Endothelial cell of umbilical vein (primary cell): ENCODE results near the gene PITPNM2.

Experiments used
- EZH2 ChIP-seq: IDR thresholded peaks from 2 replicates; pipeline ENCODE4 v1.6.1; 2012; ENCODE audit warnings: borderline replicate concordance, low read depth, mild to moderate bottlenecking, moderate library complexity, low read length, inconsistent platforms; ENCODE audit not compliant: severe bottlenecking
- JUN ChIP-seq: IDR thresholded peaks from 2 replicates; pipeline ENCODE4 v1.6.1; 2011; ENCODE audit warnings: borderline replicate concordance, low read depth; ENCODE audit not compliant: insufficient read length, insufficient read depth
- POLR2A ChIP-seq: IDR thresholded peaks from 2 replicates; pipeline ENCODE4 v1.6.1; 2012; ENCODE audit warnings: low read depth, mild to moderate bottlenecking, control low read depth, low read length
- TF ChIP-seq, protein P1 (sequence below), 2 donors: IDR thresholded peaks; 1 replicate in 1 of 2; 2 replicates in 1 of 2; pipeline ENCODE4 v1.5.1; 2011; ENCODE audit warnings: low read length in 2 of 2, mild to moderate bottlenecking in 2 of 2, moderate library complexity in 2 of 2, control low read depth in 1 of 2, inconsistent platforms in 1 of 2, low read depth in 1 of 2; ENCODE audit not compliant: insufficient read depth in 1 of 2; ENCODE audit errors: extremely low read depth in 1 of 2
- TF ChIP-seq, protein P2 (sequence below): IDR thresholded peaks from 2 replicates; pipeline ENCODE4 v1.6.1; 2011; ENCODE audit not compliant: insufficient read depth, insufficient read length

DNA sequence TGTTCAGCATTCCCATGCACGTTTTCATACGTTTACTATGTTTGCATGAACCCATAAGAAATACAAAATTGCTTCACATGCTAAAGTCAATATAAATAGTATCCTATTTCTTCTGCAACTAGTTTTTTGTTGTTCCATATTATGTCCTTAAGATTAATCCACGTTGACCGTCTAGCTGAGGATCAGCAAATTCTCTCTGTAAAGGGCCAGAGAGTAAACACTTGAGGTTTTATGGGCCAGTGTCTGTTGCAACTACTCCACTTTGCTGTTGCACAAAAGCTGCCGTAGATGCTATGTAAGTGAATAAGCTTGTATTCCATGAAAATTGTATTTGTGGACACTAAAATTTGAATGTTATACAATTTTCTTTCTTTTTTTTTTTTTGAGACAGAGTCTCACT is 21.1 kb upstream of the PITPNM2 start:
- TF ChIP-seq POLR2A (no peak), JUN (no peak), EZH2 (no peak)
- TF ChIP-seq, protein P1, sequence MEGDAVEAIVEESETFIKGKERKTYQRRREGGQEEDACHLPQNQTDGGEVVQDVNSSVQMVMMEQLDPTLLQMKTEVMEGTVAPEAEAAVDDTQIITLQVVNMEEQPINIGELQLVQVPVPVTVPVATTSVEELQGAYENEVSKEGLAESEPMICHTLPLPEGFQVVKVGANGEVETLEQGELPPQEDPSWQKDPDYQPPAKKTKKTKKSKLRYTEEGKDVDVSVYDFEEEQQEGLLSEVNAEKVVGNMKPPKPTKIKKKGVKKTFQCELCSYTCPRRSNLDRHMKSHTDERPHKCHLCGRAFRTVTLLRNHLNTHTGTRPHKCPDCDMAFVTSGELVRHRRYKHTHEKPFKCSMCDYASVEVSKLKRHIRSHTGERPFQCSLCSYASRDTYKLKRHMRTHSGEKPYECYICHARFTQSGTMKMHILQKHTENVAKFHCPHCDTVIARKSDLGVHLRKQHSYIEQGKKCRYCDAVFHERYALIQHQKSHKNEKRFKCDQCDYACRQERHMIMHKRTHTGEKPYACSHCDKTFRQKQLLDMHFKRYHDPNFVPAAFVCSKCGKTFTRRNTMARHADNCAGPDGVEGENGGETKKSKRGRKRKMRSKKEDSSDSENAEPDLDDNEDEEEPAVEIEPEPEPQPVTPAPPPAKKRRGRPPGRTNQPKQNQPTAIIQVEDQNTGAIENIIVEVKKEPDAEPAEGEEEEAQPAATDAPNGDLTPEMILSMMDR (IDR thresholded peaks at IDR 0.05; ENCODE audit: extremely low read depth in 1 of 2, insufficient read depth in 1 of 2, low read depth in 1 of 2, low read length in 2 of 2) = no peak
- TF ChIP-seq, protein P2, sequence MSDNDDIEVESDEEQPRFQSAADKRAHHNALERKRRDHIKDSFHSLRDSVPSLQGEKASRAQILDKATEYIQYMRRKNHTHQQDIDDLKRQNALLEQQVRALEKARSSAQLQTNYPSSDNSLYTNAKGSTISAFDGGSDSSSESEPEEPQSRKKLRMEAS = no peak
